SK-N-SH treated with all-trans-retinoic acid at 6 μM for 48 hours (cell line): ENCODE data around the gene FIGLA.
A peak's percentile ranks its signal among the peaks of the same experiment; 100 is the strongest.

Experiments
- ATAC-seq: fragments of 200-7000 bp; cut with Tn5 transposase; 3 replicates; pipeline ENCODE4 v1.9.1; 2020; ENCODE audit warnings: mild to moderate bottlenecking, moderate library complexity
- ARNTL ChIP-seq: fragments of 450-650 bp; formaldehyde crosslinking; IDR thresholded peaks from 2 replicates; pipeline ENCODE4 v1.5.0; 2020; ENCODE audit warnings: low read depth, mild to moderate bottlenecking, moderate library complexity, borderline replicate concordance
- BACH2 ChIP-seq: fragments of 250-450 bp; sonication (Bioruptor Pico); IDR thresholded peaks from 2 replicates; pipeline ENCODE4 v1.9.0; 2021; ENCODE audit warnings: mild to moderate bottlenecking, borderline replicate concordance
- CSDC2 ChIP-seq: fragments of 250-450 bp; sonication (Bioruptor Pico); IDR thresholded peaks from 2 replicates; pipeline ENCODE4 v1.5.0; 2020; ENCODE audit warnings: mild to moderate bottlenecking, moderate library complexity
- ESRRG ChIP-seq: fragments of 250-450 bp; sonication (Bioruptor Pico); IDR thresholded peaks from 2 replicates; pipeline ENCODE4 v1.6.1; 2021; ENCODE audit warnings: mild to moderate bottlenecking
- GLIS3 ChIP-seq: fragments of 250-450 bp; sonication (Bioruptor Pico); IDR thresholded peaks from 2 replicates; pipeline ENCODE4 v1.5.0; 2020; ENCODE audit warnings: mild to moderate bottlenecking, moderate library complexity
- ISL1 ChIP-seq: fragments of 250-450 bp; sonication (Bioruptor Pico); IDR thresholded peaks from 2 replicates; pipeline ENCODE4 v2.1.2; 2022; ENCODE audit warnings: mild to moderate bottlenecking, moderate library complexity
- OSR1 ChIP-seq: fragments of 250-450 bp; sonication (Bioruptor Pico); IDR thresholded peaks from 2 replicates; pipeline ENCODE4 v1.8.0; 2022; ENCODE audit warnings: moderate library complexity, mild to moderate bottlenecking, inconsistent platforms
- PPARA ChIP-seq: fragments of 250-450 bp; sonication (Bioruptor Pico); IDR thresholded peaks from 2 replicates; pipeline ENCODE4 v1.5.0; 2020; ENCODE audit warnings: mild to moderate bottlenecking, borderline replicate concordance
- RARB ChIP-seq: fragments of 250-450 bp; sonication (Bioruptor Pico); IDR thresholded peaks from 2 replicates; pipeline ENCODE4 v1.8.0; 2021; ENCODE audit warnings: mild to moderate bottlenecking, moderate library complexity
- SNAI2 ChIP-seq: fragments of 250-450 bp; sonication (Bioruptor Pico); IDR thresholded peaks from 2 replicates; pipeline ENCODE4 v1.5.0; 2020; ENCODE audit warnings: mild to moderate bottlenecking, moderate library complexity
- ZC3H10 ChIP-seq: fragments of 250-450 bp; sonication (Bioruptor Pico); IDR thresholded peaks from 2 replicates; pipeline ENCODE4 v1.5.1; 2021; ENCODE audit warnings: mild to moderate bottlenecking, moderate library complexity
- ZFP3 ChIP-seq: fragments of 250-450 bp; sonication (Bioruptor Pico); IDR thresholded peaks from 2 replicates; pipeline ENCODE4 v1.5.0; 2020; ENCODE audit warnings: mild to moderate bottlenecking, moderate library complexity
- ZFP30 ChIP-seq: fragments of 450-650 bp; formaldehyde crosslinking; IDR thresholded peaks from 2 replicates; pipeline ENCODE4 v1.5.0; 2022; ENCODE audit warnings: mild to moderate bottlenecking, moderate library complexity
- ZNF565 ChIP-seq: fragments of 450-650 bp; formaldehyde crosslinking; conservative IDR thresholded peaks from 2 replicates; pipeline ENCODE4 v1.5.0; 2020; ENCODE audit warnings: low read depth, mild to moderate bottlenecking, moderate library complexity
- ZNF70 ChIP-seq: fragments of 450-650 bp; formaldehyde crosslinking; IDR thresholded peaks from 2 replicates; pipeline ENCODE4 v1.5.0; 2020; ENCODE audit warnings: mild to moderate bottlenecking, moderate library complexity
- TF ChIP-seq, protein P1 (sequence below): fragments of 250-450 bp; sonication (Bioruptor Pico); IDR thresholded peaks from 2 replicates; pipeline ENCODE4 v1.8.0; 2021; ENCODE audit warnings: low read depth, mild to moderate bottlenecking, moderate library complexity, borderline replicate concordance
- TF ChIP-seq, protein P2 (sequence below): fragments of 250-450 bp; sonication (Bioruptor Pico); IDR thresholded peaks from 2 replicates; pipeline ENCODE4 v1.8.0; 2020; ENCODE audit warnings: mild to moderate bottlenecking, moderate library complexity, borderline replicate concordance
- TF ChIP-seq, protein P3 (sequence below): fragments of 250-450 bp; sonication (Bioruptor Pico); IDR thresholded peaks from 2 replicates; pipeline ENCODE4 v1.5.1; 2021; ENCODE audit warnings: mild to moderate bottlenecking, moderate library complexity

The FIGLA gene

DNA sequence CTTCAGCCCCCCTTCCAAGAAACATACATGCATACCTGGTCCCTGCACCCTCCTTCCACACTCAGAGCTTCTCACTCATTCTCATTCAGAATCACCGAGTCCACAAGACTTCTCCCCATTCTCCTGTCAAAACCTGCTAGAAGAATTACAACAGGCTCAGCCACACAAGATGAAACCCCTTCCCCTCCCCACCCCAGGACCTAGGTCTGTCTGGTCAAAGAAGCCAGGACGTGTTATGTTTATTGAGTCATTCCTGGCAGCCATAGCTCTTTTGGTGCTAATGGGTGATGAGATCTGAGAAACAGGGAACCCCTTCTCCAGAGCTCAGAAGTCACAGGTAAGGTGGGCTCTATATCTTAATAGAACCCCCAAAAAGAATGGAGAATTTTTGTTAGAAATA, 21.0 kb downstream of the FIGLA start:
- no peak for ATAC-seq
- no peak for TF ChIP-seq PPARA (CRISPR knock-in tag)
- TF ChIP-seq ESRRG (CRISPR knock-in tag), result no peak
- TF ChIP-seq, all 23 proteins: peak for 0

DNA sequence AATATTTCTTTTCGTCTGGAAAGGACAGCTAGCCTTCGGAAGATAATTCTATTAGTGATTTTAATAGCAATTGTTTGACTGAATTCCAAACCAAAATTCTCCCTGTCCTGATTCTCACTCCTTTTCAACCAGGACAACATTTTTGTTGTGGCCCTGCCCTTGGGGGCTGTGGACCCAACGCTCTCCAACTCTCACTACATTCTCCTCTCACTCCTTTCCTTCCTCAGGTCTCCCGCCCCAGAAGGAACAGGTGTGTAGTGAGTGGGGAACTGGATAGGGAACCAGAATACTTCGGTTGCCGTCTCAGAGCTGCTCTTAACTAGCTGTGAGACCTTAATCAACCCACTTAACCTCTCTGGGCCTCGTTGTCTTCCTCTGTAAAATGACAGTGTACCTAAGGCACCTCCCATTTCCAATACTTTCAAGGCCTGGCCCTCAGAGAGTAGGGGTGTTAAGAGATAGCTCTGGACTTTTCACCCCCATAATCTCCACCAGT, 21.8 kb downstream of the FIGLA start:
- no peak for ATAC-seq
- TF ChIP-seq BACH2 (CRISPR knock-in tag) (no peak), OSR1 (CRISPR knock-in tag) (no peak), ZFP30 (CRISPR knock-in tag) (no peak), ZC3H10 (no peak), ARNTL (CRISPR knock-in tag) (no peak), ISL1 (CRISPR knock-in tag) (no peak), ESRRG (CRISPR knock-in tag) (no peak), ZNF565 (no peak), CSDC2 (CRISPR knock-in tag) (no peak), RARB (no peak), ZFP3 (CRISPR knock-in tag) (no peak)
- TF ChIP-seq, protein P1, sequence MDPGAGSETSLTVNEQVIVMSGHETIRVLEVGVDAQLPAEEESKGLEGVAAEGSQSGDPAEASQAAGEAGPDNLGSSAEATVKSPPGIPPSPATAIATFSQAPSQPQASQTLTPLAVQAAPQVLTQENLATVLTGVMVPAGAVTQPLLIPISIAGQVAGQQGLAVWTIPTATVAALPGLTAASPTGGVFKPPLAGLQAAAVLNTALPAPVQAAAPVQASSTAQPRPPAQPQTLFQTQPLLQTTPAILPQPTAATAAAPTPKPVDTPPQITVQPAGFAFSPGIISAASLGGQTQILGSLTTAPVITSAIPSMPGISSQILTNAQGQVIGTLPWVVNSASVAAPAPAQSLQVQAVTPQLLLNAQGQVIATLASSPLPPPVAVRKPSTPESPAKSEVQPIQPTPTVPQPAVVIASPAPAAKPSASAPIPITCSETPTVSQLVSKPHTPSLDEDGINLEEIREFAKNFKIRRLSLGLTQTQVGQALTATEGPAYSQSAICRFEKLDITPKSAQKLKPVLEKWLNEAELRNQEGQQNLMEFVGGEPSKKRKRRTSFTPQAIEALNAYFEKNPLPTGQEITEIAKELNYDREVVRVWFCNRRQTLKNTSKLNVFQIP (CRISPR knock-in tag), result no peak
- TF ChIP-seq, protein P2, sequence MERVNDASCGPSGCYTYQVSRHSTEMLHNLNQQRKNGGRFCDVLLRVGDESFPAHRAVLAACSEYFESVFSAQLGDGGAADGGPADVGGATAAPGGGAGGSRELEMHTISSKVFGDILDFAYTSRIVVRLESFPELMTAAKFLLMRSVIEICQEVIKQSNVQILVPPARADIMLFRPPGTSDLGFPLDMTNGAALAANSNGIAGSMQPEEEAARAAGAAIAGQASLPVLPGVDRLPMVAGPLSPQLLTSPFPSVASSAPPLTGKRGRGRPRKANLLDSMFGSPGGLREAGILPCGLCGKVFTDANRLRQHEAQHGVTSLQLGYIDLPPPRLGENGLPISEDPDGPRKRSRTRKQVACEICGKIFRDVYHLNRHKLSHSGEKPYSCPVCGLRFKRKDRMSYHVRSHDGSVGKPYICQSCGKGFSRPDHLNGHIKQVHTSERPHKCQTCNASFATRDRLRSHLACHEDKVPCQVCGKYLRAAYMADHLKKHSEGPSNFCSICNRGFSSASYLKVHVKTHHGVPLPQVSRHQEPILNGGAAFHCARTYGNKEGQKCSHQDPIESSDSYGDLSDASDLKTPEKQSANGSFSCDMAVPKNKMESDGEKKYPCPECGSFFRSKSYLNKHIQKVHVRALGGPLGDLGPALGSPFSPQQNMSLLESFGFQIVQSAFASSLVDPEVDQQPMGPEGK (CRISPR knock-in tag), result no peak

DNA sequence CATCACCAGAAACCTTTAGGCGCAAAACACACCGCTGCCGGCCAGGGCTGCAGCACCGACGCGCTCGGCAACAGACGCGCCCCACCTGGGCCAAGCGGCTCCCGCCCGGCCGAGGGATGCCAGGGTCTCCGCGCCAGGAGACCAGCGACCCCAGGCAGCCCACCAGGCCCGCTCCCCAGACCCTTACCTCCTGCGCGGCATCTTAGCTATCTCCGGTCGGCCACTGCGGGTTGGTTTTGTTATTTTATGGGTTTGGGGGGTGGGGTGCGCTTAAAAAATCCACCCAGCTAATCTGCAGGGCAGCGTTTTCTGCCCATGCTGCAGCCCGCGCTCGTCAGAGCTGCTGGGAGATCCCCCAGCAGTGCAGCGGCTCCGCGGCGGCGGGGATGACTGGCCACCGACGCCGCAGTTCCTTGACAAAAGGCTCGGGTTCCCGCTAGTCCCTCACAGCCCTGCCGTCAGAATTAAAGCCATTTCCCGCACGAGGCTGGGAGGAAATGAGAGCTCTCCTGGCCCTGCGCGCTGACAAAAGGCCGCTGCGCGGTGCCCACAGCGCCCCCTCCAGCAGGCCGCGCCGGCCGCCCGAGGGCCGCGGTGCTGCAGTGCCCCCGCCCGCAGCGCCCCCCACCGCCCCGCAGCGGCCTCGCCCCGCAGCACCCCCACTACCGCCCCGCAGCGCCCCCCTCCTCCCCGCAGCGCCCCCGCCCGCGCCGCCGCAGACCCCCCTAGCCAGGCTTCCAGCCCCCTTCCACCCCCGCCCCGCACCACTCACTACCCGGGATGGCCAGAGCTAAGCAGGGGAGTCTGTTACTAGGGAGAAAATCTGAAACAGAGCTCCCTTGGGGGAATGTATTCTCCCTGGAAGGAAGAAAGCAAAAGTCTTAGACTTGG, 22.5 kb downstream of the FIGLA start, which contains the start of gene ADD2:
Gene ADD2 (minus strand): TSS at position 502 of the 891 bp plus-strand sequence. CDS start 61,792 bp downstream, outside the sequence.
- ATAC-seq, result peak; percentile 88
- TF ChIP-seq ZNF70 (CRISPR knock-in tag), result no peak
- TF ChIP-seq ESRRG (CRISPR knock-in tag), result no peak
- TF ChIP-seq ZC3H10, result no peak
- TF ChIP-seq, protein P3, sequence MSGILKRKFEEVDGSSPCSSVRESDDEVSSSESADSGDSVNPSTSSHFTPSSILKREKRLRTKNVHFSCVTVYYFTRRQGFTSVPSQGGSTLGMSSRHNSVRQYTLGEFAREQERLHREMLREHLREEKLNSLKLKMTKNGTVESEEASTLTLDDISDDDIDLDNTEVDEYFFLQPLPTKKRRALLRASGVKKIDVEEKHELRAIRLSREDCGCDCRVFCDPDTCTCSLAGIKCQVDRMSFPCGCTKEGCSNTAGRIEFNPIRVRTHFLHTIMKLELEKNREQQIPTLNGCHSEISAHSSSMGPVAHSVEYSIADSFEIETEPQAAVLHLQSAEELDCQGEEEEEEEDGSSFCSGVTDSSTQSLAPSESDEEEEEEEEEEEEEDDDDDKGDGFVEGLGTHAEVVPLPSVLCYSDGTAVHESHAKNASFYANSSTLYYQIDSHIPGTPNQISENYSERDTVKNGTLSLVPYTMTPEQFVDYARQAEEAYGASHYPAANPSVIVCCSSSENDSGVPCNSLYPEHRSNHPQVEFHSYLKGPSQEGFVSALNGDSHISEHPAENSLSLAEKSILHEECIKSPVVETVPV (CRISPR knock-in tag), result no peak
- TF ChIP-seq, protein P2 (CRISPR knock-in tag), result no peak
- no peak for TF ChIP-seq SNAI2 (CRISPR knock-in tag)
- no peak for TF ChIP-seq ZFP3 (CRISPR knock-in tag)
- TF ChIP-seq RARB, result no peak
- TF ChIP-seq CSDC2 (CRISPR knock-in tag), result no peak
- no peak for TF ChIP-seq GLIS3 (CRISPR knock-in tag)
- TF ChIP-seq, protein P1 (CRISPR knock-in tag), result no peak
- TF ChIP-seq, all 23 proteins: peak for 0
